Loucy (cell line): ENCODE results near the gene THADA.

Experiments used
- H2AFZ ChIP-seq: fragments of 200-600 bp; sonication (generic); 2 replicates; pipeline ENCODE4 v1.6.0; 2016; ENCODE audit warnings: antibody characterized with exemption, mild to moderate bottlenecking, low read length, moderate library complexity
- H3F3A ChIP-seq: fragments of 200-600 bp; 2 replicates; pipeline ENCODE4 v1.6.0; 2016; ENCODE audit warnings: antibody characterized with exemption, low read depth, mild to moderate bottlenecking
- H3K27me3 ChIP-seq: fragments of 200-600 bp; sonication (generic); 2 replicates; pipeline ENCODE4 v1.6.1; 2014; ENCODE audit warnings: low read length, mild to moderate bottlenecking; ENCODE audit not compliant: insufficient read depth, poor library complexity, severe bottlenecking
- H3K36me3 ChIP-seq: fragments of 200-600 bp; sonication (generic); 2 replicates; pipeline ENCODE4 v1.6.1; 2016; ENCODE audit warnings: low read length; ENCODE audit not compliant: insufficient read depth
- H3K4me1 ChIP-seq: fragments of 200-600 bp; sonication (generic); 2 replicates; pipeline ENCODE4 v1.5.1; 2014; ENCODE audit warnings: low read length, mild to moderate bottlenecking; ENCODE audit not compliant: insufficient read depth, poor library complexity, severe bottlenecking
- H3K4me2 ChIP-seq: fragments of 200-600 bp; sonication (generic); 2 replicates; pipeline ENCODE4 v1.6.0; 2014; ENCODE audit warnings: antibody characterized with exemption, low read length, low read depth, mild to moderate bottlenecking; ENCODE audit not compliant: poor library complexity, severe bottlenecking
- H3K4me3 ChIP-seq: fragments of 200-600 bp; sonication (generic); 2 replicates; pipeline ENCODE4 v1.5.1; 2014; ENCODE audit warnings: low read length, mild to moderate bottlenecking, mixed read lengths; ENCODE audit not compliant: poor library complexity, severe bottlenecking
- H3K79me2 ChIP-seq: fragments of 200-600 bp; sonication (generic); 2 replicates; pipeline ENCODE4 v1.6.1; 2014; ENCODE audit warnings: low read length; ENCODE audit not compliant: insufficient read depth
- H3K9ac ChIP-seq: fragments of 200-600 bp; sonication (generic); 2 replicates; pipeline ENCODE4 v1.6.0; 2014; ENCODE audit warnings: mild to moderate bottlenecking, low read depth, low read length, moderate library complexity; ENCODE audit not compliant: poor library complexity, severe bottlenecking
- H3K9me2 ChIP-seq: fragments of 200-600 bp; sonication (generic); replicated peaks from 2 replicates; pipeline ENCODE4 v1.6.1; 2016; ENCODE audit warnings: low read depth, low read length, mixed read lengths
- H3K9me3 ChIP-seq: fragments of 200-600 bp; sonication (generic); 2 replicates; pipeline ENCODE4 v1.6.1; 2014; ENCODE audit warnings: mild to moderate bottlenecking, antibody characterized with exemption, low read length, low read depth; ENCODE audit not compliant: insufficient read depth
- H4K20me1 ChIP-seq: fragments of 200-600 bp; sonication (generic); 2 replicates; pipeline ENCODE4 v1.6.0; 2014; ENCODE audit warnings: antibody characterized with exemption, low read length, mild to moderate bottlenecking; ENCODE audit not compliant: insufficient read depth, poor library complexity, severe bottlenecking
- EZH2phosphoT487 ChIP-seq: fragments of 200-600 bp; IDR thresholded peaks from 2 replicates; pipeline ENCODE4 v1.6.1; 2018; ENCODE audit warnings: antibody characterized with exemption, mild to moderate bottlenecking, moderate library complexity, borderline replicate concordance
- TF ChIP-seq, protein P1 (sequence below): fragments of 200-600 bp; sonication (generic); conservative IDR thresholded peaks from 2 replicates; pipeline ENCODE4 v1.5.1; 2014; ENCODE audit warnings: mild to moderate bottlenecking, antibody characterized with exemption, low read length

The THADA gene

DNA sequence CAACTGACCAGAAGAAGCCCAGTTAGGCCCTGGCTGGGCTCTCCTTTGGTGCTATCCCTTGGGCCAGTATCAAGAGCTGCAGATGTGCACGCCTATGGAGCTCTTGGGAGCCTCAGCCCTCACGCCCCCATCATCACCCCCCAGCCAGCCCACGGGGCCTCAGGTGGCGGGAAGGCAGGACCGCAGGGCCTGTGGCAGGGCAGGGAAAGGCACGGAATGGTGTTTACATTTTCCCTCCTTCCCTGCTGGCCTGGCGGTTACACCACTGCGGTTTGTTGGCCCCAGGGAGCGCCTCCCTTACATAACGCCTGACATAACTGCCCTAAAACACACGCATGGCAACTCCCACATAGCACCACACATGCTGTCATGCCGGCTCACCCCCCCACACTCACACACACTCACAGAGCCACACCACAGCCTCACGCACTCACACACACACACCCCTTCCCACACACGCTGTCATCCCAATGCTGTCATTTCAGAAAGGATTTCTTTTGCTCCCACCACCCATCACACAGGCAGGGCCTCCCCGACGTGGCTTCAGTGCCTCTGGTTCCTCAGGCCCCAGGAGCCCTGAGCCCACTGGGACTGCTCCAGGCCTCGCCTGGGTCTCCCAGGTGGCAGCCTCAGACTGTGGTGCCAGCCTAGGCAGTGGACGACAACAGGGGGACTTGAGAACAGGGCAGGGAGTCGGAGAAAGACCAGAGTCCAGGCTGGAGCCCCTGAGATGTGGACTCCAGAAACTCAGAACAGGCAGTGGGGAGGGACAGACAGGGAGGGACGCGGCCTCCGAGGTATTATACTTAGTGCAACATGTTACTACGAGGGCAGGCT lies 385.2 kb downstream of the THADA start:
- Histone ChIP-seq H3F3A (no peaks in the 10 kb centered on the region), H4K20me1 (no peaks in the 10 kb centered on the region), H2AFZ (no peak overlapping the region), H3K9me3 (no peaks in the 10 kb centered on the region), H3K4me2 (no peak overlapping the region), H3K9ac (no peak overlapping the region), H3K27me3 (no peaks in the 10 kb centered on the region), H3K36me3 (no peaks in the 10 kb centered on the region), H3K79me2 (no peaks in the 10 kb centered on the region), H3K9me2 (no peaks in the 10 kb centered on the region), H3K4me3 (no peak overlapping the region), H3K4me1 (peaks cover 4% of the 10 kb centered on the region)
- TF ChIP-seq, protein P1, sequence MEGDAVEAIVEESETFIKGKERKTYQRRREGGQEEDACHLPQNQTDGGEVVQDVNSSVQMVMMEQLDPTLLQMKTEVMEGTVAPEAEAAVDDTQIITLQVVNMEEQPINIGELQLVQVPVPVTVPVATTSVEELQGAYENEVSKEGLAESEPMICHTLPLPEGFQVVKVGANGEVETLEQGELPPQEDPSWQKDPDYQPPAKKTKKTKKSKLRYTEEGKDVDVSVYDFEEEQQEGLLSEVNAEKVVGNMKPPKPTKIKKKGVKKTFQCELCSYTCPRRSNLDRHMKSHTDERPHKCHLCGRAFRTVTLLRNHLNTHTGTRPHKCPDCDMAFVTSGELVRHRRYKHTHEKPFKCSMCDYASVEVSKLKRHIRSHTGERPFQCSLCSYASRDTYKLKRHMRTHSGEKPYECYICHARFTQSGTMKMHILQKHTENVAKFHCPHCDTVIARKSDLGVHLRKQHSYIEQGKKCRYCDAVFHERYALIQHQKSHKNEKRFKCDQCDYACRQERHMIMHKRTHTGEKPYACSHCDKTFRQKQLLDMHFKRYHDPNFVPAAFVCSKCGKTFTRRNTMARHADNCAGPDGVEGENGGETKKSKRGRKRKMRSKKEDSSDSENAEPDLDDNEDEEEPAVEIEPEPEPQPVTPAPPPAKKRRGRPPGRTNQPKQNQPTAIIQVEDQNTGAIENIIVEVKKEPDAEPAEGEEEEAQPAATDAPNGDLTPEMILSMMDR: no peak
- no peak for TF ChIP-seq EZH2phosphoT487

DNA sequence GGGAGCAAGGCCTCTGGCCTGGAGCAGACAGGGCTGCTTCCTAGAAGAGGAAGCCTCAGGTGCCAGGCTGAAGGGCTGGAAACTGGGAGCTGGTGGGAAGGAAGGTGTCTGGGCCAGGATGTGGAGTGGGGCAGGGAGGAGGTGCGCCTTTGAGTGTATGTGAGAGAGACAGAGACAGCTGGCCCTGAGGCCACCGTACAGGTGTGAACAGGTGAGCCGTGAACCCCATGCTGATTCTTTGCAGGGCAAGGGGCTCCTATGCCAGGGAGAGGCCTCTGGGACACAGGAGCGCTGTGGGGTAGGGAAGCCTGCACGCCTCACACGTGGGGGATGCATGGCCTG lies 385.7 kb downstream of the THADA start:
- Histone ChIP-seq H3K4me2 (no peak overlapping the region), H3K27me3 (no peaks in the 10 kb centered on the region), H3K4me3 (no peak overlapping the region), H3K9me2 (no peaks in the 10 kb centered on the region), H3K36me3 (no peaks in the 10 kb centered on the region), H3K79me2 (no peaks in the 10 kb centered on the region), H2AFZ (no peak overlapping the region), H3F3A (no peaks in the 10 kb centered on the region), H3K9ac (no peak overlapping the region), H3K4me1 (peaks cover 4% of the 10 kb centered on the region), H4K20me1 (no peaks in the 10 kb centered on the region), H3K9me3 (no peaks in the 10 kb centered on the region)
- TF ChIP-seq, protein P1: no peak
- no peak for TF ChIP-seq EZH2phosphoT487

DNA sequence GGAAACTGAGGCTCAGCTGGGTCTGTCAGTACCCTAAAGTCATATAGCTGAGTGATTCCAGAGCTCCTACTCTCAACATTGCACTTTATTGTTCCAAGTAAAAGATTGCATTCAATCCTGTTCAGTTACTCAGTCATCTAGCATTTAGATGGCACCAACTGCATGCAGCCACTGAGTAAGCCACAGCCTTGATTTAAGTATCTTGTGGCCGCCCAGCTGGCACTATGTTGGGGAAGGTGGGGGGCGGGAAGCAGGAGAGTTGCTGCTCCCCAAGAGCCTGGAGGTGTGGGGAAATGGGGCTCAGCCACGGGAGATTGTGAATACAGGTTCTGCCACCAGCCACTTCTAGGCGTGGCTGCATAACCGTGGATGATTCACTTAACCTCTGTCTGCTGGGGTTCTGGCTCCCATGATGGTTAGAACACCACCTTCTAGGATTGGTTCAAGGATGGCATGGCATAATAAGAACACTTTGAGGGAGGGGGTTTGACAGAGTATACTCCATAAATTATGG lies 386.6 kb downstream of the THADA start:
- no peaks in the 10 kb centered on the region for H4K20me1 ChIP-seq
- no peak overlapping the region for H3K4me3 ChIP-seq
- no peaks in the 10 kb centered on the region for H3K79me2 ChIP-seq
- no peaks in the 10 kb centered on the region for H3K36me3 ChIP-seq
- no peaks in the 10 kb centered on the region for H3K9me2 ChIP-seq
- H2AFZ ChIP-seq: no peak overlapping the region
- H3K4me2 ChIP-seq: no peak overlapping the region
- no peak overlapping the region for H3K9ac ChIP-seq
- peaks cover 6% of the 10 kb centered on the region for H3K4me1 ChIP-seq
- no peaks in the 10 kb centered on the region for H3K9me3 ChIP-seq
- TF ChIP-seq EZH2phosphoT487: no peak
- TF ChIP-seq, protein P1: no peak
- no peaks in the 10 kb centered on the region for H3F3A ChIP-seq
- no peaks in the 10 kb centered on the region for H3K27me3 ChIP-seq
